NCI-H2196 treated with DMSO at 0.1 percent for 48 hours (cell line): Measurements from ENCODE around the gene MAJIN.

Experiments used
- DNase-seq: peaks from one replicate; lab custom pipeline; 2025; ENCODE audit not compliant: unreplicated experiment; lab: John Stamatoyannopoulos, UW

The MAJIN gene

GRCh38 chr11:64893194-64894069 lies 78.5 kb downstream of the MAJIN start:
- no peak for DNase-seq

GRCh38 chr11:64892838-64893193 lies 79.1 kb downstream of the MAJIN start:
- no peak for DNase-seq

DNA sequence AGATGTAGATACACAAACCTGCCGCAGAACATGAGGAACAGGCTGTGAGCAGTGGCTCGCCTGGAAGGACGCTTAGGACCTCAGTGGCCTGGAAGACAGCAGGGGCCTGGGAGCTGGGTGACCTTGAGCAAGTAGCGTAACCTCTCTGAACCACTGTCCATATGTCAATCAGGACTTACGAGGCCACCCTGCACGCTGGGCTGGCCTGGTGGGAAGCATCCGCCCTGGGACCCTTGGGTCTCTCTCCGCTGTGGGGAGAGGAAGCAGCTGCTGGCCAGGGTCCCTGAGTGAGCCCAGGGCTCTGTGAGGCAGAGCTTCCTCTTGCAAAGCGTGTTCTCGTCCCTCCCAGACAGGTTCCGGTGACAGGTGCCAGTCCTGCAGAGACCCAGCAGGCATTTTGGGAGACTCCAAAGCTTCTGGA lies 79.5 kb downstream of the MAJIN start:
- DNase-seq: no peak

DNA sequence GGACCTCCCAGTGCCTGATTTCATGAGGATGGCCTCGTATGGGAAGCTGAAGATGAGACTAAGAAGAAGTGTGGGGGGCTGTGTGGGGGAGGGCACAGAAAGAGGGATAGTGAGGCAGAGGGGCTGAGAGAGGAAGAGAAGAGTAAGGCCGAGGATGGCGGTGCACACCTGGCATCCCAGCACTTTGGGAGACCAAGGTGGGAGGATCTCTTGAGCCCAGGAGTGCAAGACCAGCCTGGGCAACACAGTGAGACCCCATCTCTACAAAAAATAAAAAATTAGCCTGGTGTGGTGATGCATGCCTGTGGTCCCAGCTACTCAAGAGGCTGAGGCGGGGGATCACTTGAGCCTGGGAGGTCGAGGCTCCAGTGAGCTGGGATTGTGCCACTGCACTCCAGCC lies 80.0 kb downstream of the MAJIN start:
- DNase-seq: no peak

DNA sequence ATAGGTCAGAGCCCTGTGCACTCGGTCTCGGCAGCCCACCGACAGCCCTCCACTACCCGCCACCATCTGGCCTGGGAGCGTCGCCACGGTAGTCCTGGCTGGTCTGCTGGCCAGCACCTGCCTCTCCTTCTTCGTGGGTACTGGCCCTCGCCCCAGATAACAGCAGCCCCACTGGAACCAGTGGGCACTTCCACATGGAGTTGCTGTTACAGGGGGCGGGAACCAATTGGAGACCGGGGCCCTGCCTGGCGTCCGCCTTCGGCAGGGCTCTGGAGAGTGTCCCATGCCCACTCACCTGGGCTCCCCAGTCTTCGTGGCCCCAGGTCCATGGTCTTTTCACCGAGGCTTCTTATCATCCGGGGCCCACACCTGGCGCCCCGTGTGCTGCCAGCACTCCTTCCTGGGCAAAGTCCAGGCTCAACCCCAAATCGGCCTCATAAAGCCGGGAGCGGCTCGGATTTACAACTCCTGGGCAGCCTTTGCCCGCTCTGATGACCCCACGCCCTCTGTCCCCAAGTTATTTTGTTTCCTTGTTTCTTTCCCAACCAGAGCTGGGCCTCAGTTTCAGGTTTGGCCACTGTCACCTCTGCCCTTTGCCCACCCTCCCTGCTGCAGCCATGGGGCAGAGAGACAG lies 80.6 kb downstream of the MAJIN start:
- DNase-seq: no peak

- DNase-seq: no peak
Observed at GRCh38 chr11:64890522-64890939, 81.4 kb downstream of the MAJIN start.

GRCh38 chr11:64888729-64889511 lies 83.0 kb downstream of the MAJIN start:
- no peak for DNase-seq

- no peak for DNase-seq
Observed at GRCh38 chr11:64888406-64888728, 83.5 kb downstream of the MAJIN start.
